Ascending aorta (tissue), 2 donors: ENCODE measurements around the gene PCBP3. TPM values are rescaled to one million over a fixed set of nuclear protein-coding genes. Genes with fewer than 3 reads are reported as not detected.

ENCODE experiments used
- DNase-seq, 2 donors: peaks; one replicate each; pipeline ENCODE4 v3.0.0-alpha.2; 2019; ENCODE audit warnings: low spot score in 2 of 2
- H3K27ac ChIP-seq, 2 donors: fragments of 200-600 bp; sonication (generic); one replicate each; pipeline ENCODE4 v1.5.1; 2016 to 2017; ENCODE audit warnings: mild to moderate bottlenecking in 1 of 2
- H3K27me3 ChIP-seq: fragments of 200-600 bp; sonication (generic); one replicate; pipeline ENCODE4 v1.5.1; 2017
- H3K36me3 ChIP-seq, 2 donors: fragments of 200-600 bp; sonication (generic); one replicate each; pipeline ENCODE4 v1.5.1; 2016
- H3K4me1 ChIP-seq, 2 donors: fragments of 200-600 bp; sonication (generic); one replicate each; pipeline ENCODE4 v1.5.1; 2016 to 2017; ENCODE audit warnings: mild to moderate bottlenecking in 1 of 2
- H3K4me3 ChIP-seq, 2 donors: fragments of 200-600 bp; sonication (generic); one replicate each; pipeline ENCODE4 v1.5.1; 2016 to 2017; ENCODE audit warnings: mild to moderate bottlenecking in 1 of 2
- H3K9me3 ChIP-seq, 2 donors: fragments of 200-600 bp; sonication (generic); one replicate each; pipeline ENCODE4 v1.5.1; 2016
- intact Hi-C: fragments of 100-400 bp; cut with DNase I; formaldehyde crosslinking; loops from one replicate; pipeline ENCODE4 v1.15.1; 2023
- total RNA-seq: library from RNA; depleted of rRNA; stranded (reverse); fragments of >200 nt; gene quantifications from one replicate; pipeline ENCODE4 v1.1.0, GENCODE V29; 2016
- TF ChIP-seq, protein P1 (sequence below), 3 experiments: fragments of 200-600 bp in 2 of 3; fragments of 450-650 bp in 1 of 3; sonication (generic) in 2 of 3; IDR thresholded peaks; one replicate each; pipeline ENCODE4 v1.5.1; 2016 to 2019; ENCODE audit warnings: antibody characterized with exemption in 3 of 3, mild to moderate bottlenecking in 1 of 3, moderate library complexity in 1 of 3

PCBP3 gene
- total RNA-seq, 1 donor from 2014 or later, result not detected

DNA sequence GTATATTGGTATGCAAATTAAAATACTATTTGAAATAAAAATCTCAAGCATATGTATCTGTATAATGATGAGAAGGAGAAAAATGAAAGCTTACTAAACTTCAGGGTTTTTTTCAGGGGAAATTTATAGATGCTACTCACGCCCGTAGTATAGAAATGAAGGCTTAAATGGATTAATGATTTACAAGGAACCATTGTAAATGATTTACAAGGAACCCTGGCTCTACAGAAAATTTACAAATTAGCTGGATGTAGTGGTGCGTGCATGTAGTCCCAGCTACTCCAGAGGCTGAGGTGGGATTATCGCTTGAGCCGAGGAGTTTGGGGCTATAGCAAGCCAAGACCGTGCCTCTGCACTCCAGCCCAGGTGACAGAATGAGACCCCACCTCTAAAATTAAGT is 150.5 kb downstream of the PCBP3 start:
- H3K27me3 ChIP-seq, result no peaks in the 10 kb centered on the region
- H3K27ac ChIP-seq, result no peak overlapping the region
- TF ChIP-seq, protein P1, sequence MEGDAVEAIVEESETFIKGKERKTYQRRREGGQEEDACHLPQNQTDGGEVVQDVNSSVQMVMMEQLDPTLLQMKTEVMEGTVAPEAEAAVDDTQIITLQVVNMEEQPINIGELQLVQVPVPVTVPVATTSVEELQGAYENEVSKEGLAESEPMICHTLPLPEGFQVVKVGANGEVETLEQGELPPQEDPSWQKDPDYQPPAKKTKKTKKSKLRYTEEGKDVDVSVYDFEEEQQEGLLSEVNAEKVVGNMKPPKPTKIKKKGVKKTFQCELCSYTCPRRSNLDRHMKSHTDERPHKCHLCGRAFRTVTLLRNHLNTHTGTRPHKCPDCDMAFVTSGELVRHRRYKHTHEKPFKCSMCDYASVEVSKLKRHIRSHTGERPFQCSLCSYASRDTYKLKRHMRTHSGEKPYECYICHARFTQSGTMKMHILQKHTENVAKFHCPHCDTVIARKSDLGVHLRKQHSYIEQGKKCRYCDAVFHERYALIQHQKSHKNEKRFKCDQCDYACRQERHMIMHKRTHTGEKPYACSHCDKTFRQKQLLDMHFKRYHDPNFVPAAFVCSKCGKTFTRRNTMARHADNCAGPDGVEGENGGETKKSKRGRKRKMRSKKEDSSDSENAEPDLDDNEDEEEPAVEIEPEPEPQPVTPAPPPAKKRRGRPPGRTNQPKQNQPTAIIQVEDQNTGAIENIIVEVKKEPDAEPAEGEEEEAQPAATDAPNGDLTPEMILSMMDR (IDR thresholded peaks at IDR 0.05), result no peak
- H3K9me3 ChIP-seq, result no peaks in the 10 kb centered on the region
- no peak overlapping the region for H3K4me3 ChIP-seq
- intact Hi-C loops, result no loop called here
- H3K36me3 ChIP-seq, result no peaks in the 10 kb centered on the region
- H3K4me1 ChIP-seq, result no peaks in the 10 kb centered on the region
- no peak for DNase-seq

DNA sequence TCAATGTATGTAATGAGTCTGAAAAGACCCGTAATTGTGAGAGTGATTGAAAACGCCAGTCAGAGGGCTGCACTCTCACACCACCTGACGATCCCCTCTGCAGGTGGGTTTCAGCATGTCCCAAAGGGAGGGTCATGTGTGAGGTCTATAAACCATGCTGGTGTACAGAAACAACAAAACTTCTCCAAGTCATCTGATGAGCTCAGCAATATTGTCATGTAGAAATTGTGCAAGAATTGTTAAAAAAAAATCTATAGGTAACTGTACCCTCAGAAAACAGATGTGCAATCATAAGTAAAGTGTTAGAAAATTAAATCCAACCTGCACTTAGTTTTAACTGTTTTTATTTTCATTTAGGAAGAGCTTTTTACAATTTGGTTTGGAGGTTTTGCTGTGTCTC is 152.5 kb downstream of the PCBP3 start:
- no peaks in the 10 kb centered on the region for H3K9me3 ChIP-seq
- H3K27me3 ChIP-seq, result no peaks in the 10 kb centered on the region
- TF ChIP-seq, protein P1 (IDR thresholded peaks at IDR 0.05), result no peak
- H3K4me3 ChIP-seq, result no peak overlapping the region
- intact Hi-C loops, result no loop called here
- no peaks in the 10 kb centered on the region for H3K4me1 ChIP-seq
- no peak for DNase-seq
- H3K27ac ChIP-seq, result no peak overlapping the region
- no peaks in the 10 kb centered on the region for H3K36me3 ChIP-seq

DNA sequence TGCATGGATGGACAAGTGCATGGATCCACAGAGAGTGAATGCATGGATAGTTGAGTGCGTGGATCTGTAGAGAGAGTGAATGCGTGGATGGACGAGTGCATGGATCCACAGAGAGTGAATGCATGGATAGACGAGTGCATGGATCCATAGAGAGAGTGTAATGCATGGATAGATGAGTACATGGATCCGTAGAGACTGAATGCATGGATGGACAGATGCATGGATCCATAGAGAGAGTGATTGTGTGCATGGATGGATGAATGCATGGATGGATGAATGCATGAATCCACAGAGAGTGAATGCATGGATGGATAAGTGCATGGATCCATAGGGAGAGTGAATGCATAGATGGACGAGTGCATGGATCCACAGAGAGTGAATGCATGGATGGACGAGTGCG is 153.8 kb downstream of the PCBP3 start:
- DNase-seq, result no peak
- Histone ChIP-seq H3K27me3 (no peaks in the 10 kb centered on the region), H3K36me3 (no peaks in the 10 kb centered on the region), H3K4me1 (no peaks in the 10 kb centered on the region), H3K27ac (no peak overlapping the region), H3K4me3 (no peak overlapping the region), H3K9me3 (no peaks in the 10 kb centered on the region)
- TF ChIP-seq, protein P1 (IDR thresholded peaks at IDR 0.05), result no peak
- intact Hi-C loops, result no loop called here

DNA sequence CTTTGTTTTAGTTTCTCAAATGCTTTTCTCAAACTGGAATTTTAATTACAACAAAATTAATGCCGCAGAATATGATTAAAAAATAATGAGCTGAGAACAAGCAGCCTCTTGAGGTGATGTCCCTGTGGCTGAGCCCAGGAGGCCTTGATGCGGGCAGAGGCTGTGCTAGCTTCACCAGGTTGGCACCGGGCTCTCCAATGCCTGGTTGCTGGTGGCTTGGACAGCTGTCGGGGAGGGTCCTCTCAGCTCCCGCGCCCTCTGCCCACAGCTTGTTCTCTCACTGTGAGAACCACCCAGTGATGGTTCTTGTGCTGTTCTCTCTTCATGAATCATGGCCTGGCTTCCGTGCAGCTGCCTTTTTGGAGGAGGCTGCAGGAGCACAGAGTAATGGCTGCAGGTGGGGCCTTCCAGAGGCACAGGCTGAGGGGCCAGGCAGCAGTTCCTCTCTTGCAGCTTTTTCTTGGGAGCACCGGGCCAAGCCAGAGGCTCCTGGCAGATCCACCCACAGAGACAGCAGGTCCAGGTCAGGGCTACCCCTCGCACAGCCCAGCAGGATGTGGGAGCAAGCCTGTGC is 156.3 kb downstream of the PCBP3 start:
- Histone ChIP-seq H3K9me3 (no peaks in the 10 kb centered on the region), H3K4me1 (no peaks in the 10 kb centered on the region), H3K4me3 (no peak overlapping the region), H3K27me3 (no peaks in the 10 kb centered on the region), H3K36me3 (no peaks in the 10 kb centered on the region), H3K27ac (no peak overlapping the region)
- DNase-seq, result no peak
- intact Hi-C loops, result no loop called here
- TF ChIP-seq, protein P1 (IDR thresholded peaks at IDR 0.05), result no peak

DNA sequence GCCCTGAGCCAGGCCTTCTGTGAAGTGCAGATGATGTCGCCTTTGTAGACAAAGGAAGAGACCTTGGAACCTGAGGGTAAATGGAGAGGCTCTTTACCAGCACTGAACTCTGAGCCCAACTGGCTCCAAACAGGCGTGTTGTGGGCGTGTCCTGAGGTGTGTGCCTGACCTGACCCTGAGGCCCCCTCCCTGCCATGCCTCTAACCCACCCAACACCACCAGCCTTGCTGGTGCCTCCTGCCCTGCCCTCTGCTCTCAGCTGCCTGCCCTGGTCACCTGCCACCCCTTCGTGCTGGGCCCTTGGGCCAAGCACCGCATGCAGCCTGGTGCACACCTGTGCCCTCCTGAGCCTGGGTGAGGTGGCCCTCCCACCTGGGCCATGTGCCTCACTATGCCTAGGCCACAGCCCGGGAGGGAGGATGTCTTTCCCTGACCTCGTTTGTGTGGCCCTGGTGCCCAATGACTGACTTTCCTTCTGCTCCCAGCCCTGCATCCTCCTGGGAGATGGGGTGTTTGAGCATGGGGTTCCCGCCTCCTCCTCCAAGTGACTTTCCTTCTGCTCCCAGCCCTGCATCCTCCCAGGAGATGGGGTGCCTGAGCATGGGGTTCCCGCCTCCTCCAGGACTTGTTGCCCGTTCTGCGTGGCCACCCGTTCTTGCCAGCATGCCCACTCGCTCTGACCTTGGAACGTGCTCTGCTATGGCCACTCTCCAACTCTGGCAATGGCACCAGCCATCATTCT is 157.0 kb downstream of the PCBP3 start:
- H3K9me3 ChIP-seq, result no peaks in the 10 kb centered on the region
- intact Hi-C loops, result no loop called here
- H3K4me1 ChIP-seq, result no peaks in the 10 kb centered on the region
- H3K27me3 ChIP-seq, result no peaks in the 10 kb centered on the region
- TF ChIP-seq, protein P1 (IDR thresholded peaks at IDR 0.05), result no peak
- no peak overlapping the region for H3K27ac ChIP-seq
- no peak for DNase-seq
- H3K36me3 ChIP-seq, result no peaks in the 10 kb centered on the region
- no peak overlapping the region for H3K4me3 ChIP-seq
